HG02852 (cell line): ENCODE data around the gene FAM210A.
"Not testable (repeated sequence)": the region's sequence is repeated elsewhere in the genome, so short reads cannot be mapped to it uniquely, and the experiment has no call there.

ENCODE experiments used
- ATAC-seq: cut with Tn5 transposase; IDR thresholded peaks from one replicate; pipeline ENCODE4 v1.9.1; 2021; ENCODE audit warnings: mild to moderate bottlenecking, moderate library complexity; ENCODE audit not compliant: unreplicated experiment

The FAM210A gene

GRCh38 chr18:13726232-13726971, at the start of gene FAM210A, which contains the start of gene RNMT:
Gene FAM210A (minus strand): TSS chr18:13726558. CDS start chr18:13682077, 44,481 bp downstream.
Gene RNMT (plus strand): TSS chr18:13726673. CDS start chr18:13731518, 4,845 bp downstream.
- peak; percentile 93 for ATAC-seq

GRCh38 chr18:13775058-13775457, 48.7 kb upstream of the FAM210A start:
- ATAC-seq, result no peak

GRCh38 chr18:13762690-13763439, 36.5 kb upstream of the FAM210A start:
- ATAC-seq, result no peak

GRCh38 chr18:13760047-13760446, 33.7 kb upstream of the FAM210A start:
- no peak for ATAC-seq

- no peak for ATAC-seq
These were observed 32.3 kb upstream of the FAM210A start for GRCh38 chr18:13758622-13759021.

GRCh38 chr18:13756671-13757070, 30.3 kb upstream of the FAM210A start:
- no peak for ATAC-seq

- ATAC-seq, result no peak
These were observed 29.9 kb upstream of the FAM210A start for GRCh38 chr18:13756261-13756660.

GRCh38 chr18:13751599-13751998, 25.2 kb upstream of the FAM210A start:
- ATAC-seq, result not testable (repeated sequence)

GRCh38 chr18:13746633-13747032, 20.3 kb upstream of the FAM210A start:
- ATAC-seq, result no peak

GRCh38 chr18:13745696-13746095, 19.3 kb upstream of the FAM210A start:
- ATAC-seq, result no peak

- ATAC-seq, result no peak
These were observed 9.3 kb upstream of the FAM210A start for GRCh38 chr18:13735681-13736080.

GRCh38 chr18:13730481-13730880, 4.1 kb upstream of the FAM210A start:
- ATAC-seq, result no peak

GRCh38 chr18:13726972-13727331, 594 bp upstream of the FAM210A start:
- ATAC-seq, result peak; percentile 16

GRCh38 chr18:13725566-13726231, 659 bp downstream of the FAM210A start:
- ATAC-seq, result peak; percentile 30

GRCh38 chr18:13720847-13721246, 5.5 kb downstream of the FAM210A start:
- ATAC-seq, result no peak

GRCh38 chr18:13720123-13720522, 6.2 kb downstream of the FAM210A start:
- no peak for ATAC-seq

- no peak for ATAC-seq
These were observed 9.4 kb downstream of the FAM210A start for GRCh38 chr18:13716916-13717315.

GRCh38 chr18:13715330-13715729, 11.0 kb downstream of the FAM210A start:
- no peak for ATAC-seq

- ATAC-seq, result no peak
These were observed 12.8 kb downstream of the FAM210A start for GRCh38 chr18:13713455-13714055.

- ATAC-seq, result no peak
These were observed 13.8 kb downstream of the FAM210A start for GRCh38 chr18:13712400-13713131.
